Stimulated activated CD8-positive, alpha-beta memory T cell treated with anti-CD3 and anti-CD28 coated beads, Interleukin-2, amount 100 ng/mL, for 1 hour (primary cell): Measurements from ENCODE around the gene XPC.
"Not testable (repeated sequence)": the region's sequence is repeated elsewhere in the genome, so short reads cannot be mapped to it uniquely, and the experiment has no call there.

Experiments
- DNase-seq, 2 donors: peaks; one replicate each; pipeline ENCODE4 v3.0.0-alpha.2; 2020; ENCODE audit warnings: low read depth in 2 of 2

Gene XPC

DNA sequence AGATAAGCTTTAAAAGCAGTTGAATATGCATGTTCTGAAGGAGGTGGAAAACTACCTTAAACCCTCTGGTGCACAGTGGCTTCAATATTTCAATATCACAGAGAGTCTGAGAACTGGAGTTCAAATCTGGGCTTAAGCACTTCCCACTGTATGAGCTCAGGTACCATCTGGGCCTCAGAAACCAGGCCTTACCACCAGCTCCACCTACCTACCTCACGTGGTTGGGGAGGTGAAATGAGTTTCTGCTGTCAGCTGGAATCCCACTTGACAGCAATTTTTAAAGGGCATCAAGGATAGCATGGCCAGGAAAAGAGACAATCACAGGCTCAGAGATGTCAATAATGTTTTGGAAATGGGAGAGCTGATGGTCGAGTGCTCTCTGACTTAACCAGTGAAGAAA is 58.8 kb downstream of the XPC start:
- DNase-seq, result no peak

DNA sequence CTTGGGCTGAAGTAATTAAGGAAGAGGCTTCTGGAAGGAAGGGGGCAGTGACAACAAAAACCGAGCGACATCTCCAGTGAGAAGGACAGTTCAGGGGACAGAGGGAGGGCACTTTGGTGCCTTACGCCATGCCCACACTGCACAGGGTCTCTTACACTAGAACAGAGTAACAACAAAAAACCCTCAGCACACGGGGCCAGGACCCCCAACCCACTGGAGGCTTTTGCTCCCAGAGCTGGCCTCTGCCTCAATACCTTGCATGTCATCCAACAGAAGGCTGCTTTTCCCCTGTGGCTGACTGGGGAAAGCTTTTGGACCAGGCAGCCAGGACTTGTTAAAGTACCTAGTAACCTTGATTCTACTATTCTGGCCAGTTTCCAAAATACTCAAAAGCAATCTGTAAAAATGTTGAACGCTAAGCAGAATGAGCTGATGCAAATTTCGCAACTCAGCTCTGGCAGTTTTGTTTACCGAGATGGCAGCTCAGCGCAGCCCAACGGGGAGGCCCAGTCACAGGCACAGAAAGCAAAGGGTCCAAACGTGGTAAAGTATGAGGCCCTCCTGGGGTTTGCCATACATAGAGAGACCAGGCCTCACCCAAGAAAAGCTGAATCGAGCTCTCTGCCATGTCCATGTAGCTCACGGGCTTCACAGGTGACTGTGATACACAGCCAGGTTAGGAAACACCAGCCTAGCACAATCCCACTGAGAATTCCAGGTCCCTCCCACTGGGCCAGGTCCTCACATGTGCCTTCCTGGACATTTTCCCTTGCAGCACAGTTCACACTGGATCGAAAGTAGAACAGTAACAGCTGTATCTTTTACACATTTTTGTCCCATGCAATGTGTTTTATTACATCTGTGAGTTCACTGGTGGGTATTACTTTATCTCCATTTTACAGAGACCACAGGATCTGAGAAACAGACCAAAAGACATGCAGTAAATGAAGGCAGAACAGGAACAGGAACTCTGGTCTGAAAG is 59.7 kb downstream of the XPC start:
- DNase-seq, result no peak

DNA sequence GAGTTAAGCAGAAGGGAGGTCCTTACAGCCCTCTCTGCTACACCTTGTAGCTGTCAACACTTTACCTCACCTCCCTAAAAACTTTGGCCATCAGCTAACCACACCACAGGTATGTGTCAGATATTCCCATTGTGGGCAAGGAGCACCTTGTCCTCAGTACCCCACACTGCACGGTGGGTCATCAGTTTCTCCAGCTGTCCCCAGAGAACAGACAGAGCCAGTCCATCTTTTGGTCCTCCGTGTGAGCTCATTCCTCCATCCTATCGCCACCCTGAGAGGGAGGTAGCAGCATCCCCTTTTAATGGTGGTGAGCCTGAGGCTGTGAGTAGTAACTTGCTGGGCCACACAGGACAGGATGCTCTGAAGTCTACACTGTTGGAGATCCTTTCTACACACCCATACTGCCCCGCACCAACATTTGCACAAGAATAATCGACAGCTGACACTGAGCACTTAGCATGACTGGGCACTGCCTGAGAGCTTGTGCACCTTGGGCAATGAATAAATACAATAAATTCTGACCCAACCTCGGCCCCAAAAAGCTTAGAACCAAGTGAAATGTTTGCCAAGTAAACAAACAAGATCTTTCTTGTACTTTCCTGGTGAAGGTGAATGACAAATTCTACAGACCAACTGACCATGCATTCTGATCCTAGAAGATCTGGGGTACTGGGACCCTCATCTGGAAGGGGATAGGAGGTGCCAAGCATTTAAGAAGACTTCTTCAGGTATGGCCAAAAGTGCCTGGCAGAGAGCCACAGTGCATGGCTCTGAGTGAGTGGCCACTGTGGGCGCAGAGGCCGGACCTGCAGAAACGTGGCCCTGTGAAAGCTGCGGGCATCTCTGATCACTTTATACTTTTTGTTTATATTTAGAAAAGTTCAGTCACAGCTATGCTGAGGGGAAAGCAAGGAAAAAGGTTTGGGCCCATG is 60.7 kb downstream of the XPC start:
- no peak for DNase-seq

DNA sequence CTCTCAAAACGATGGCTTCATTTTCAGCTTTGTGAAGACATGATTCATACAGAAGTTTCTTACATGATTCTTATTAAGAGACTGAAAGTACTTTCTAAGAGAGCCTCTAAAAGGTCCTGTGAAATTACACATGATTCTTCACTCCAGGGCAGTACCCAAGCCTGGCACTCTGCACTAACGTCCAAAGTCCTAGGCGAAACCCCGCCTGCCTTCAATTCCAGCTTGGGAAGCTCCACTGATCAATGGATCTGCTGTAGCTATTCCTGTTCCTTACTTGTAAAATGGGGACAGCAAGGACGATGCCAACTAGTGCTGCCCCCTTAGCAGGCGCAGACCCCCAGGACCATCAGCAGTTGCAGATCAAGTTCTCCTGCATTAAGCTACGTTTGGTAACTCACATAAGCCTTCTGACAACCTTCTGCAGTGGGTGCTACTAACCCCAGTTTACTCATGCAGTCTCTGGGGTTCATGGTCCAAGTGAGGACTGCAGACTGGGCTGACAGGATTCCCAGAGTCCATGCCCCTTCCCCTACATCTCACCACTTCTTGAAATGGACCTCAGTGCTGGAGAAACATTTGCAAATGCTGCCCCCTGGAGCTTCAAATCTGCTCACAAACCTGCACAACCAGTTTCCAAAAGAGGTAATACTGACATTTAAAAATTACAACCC is 64.3 kb downstream of the XPC start:
- no peak for DNase-seq

DNA sequence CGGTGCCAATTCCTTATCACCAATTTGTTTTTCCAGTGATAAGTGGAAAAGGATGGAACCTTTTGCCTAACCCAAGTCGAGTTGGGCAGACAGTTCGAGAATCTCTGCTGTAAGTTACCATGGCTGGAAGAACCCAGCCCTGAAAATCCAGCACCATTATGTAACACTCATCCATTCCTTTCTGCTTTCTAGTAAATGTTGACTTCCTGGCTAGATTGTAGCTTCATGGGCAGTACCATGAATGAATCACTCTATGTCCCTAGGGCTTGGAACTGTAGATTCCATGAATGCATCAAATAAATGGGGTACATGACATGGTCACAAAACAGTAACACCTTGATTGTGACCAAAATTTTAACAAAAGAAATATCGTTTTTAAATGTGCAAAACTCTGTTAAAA is 67.7 kb downstream of the XPC start:
- DNase-seq, result no peak

DNA sequence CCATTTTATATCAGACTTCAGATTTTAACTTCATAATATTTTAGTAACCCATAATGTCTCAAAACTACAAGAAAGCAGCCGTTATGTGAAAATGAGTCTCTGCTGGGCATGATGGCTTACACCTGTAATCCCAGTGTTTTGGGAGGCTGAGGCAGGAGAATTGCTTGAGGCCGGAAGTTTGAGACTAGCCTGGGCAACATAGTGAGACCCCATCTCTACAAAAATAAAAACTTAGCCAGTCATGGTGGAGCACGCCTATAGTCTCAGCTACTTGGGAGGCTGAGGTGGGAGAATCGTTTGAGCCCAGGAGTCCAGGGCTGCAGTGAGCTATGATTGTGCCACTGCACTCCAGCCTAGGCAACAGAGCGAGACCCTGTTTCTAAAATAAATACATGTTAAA is 68.6 kb downstream of the XPC start:
- DNase-seq, result not testable (repeated sequence)

DNA sequence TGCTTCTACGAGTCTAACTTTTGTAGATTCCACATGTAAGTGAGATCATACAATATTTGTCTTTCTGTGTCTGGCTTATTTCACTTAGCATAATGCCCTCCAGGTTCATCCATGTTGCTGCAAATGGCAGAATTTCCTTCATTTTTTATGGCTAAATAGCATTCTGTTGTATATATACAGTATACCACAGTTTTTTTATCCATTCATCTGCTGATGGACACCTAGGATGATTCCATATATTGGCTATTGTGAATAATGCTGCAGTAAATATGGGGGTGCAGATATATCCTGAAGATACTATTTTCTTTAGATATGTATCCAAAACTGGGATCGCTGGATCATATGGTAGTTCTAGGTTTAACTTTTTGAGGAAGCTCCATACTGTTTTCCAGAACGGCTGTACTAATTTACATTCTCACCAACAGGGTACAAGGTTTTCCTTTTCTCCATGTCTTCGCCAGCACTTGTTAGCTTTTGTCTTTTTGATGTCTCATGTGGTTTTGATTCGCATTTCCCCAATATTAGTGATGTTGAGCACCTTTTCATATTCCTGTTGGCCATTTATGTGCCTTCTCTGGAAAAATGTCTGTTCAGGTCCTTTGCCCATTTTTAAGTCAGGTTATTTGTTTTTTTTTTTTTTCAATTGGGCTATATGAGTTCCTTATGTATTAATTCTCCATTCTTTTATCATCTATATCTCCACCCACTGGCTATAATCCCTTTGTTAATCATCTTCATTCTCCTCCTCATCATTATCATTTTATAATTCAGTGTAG is 80.6 kb downstream of the XPC start:
- no peak for DNase-seq

DNA sequence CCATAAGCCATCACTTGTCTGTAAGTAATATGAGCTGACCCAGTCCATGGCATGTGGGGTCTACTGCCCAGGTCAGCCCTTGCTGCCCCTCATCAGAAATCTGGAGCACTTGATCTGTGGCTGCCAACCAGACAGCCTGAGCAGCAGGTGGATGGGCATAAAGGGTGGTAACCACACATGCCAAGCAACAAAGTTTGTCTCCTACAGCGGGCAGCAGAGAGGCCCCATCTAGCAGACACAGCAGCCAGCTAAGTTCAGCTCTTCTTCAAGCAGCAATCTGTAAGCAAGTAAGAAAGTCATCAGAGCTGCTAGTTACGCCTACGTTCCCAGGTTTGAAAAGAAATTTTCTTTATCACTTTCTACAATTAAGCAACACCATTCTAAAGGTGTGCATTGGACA is 81.7 kb downstream of the XPC start:
- no peak for DNase-seq
